PC-9 (cell line): Measurements from ENCODE around the gene BAIAP2L2.

Experiments used
- CTCF ChIP-seq: fragments of 200-600 bp; sonication (generic); conservative IDR thresholded peaks from 2 replicates; pipeline ENCODE4 v1.6.1; 2017; ENCODE audit warnings: mixed run types, antibody characterized with exemption, mild to moderate bottlenecking, moderate library complexity
- EZH2 ChIP-seq: fragments of 200-600 bp; sonication (generic); IDR thresholded peaks from 2 replicates; pipeline ENCODE4 v1.8.0; 2017; ENCODE audit warnings: antibody characterized with exemption, low read depth

GRCh38 chr22:38067761-38068360 is 42.6 kb downstream of the BAIAP2L2 start:
- TF ChIP-seq CTCF (no peak), EZH2 (no peak)
